Measurements from ENCODE around the gene PUM2.
A peak's percentile ranks its signal among the peaks of the same experiment; 100 is the strongest.
"Not testable (repeated sequence)": the region's sequence is repeated elsewhere in the genome, so short reads cannot be mapped to it uniquely, and the experiment has no call there.

Gene PUM2

GRCh38 chr2:20350753-20351554, at the start of gene PUM2:
Gene PUM2 (minus strand): TSS chr2:20350844. CDS start chr2:20327360, 23,484 bp downstream.
- intact Hi-C loops (cut with DNase I): no loop called here
- peak; percentile 85 to 99 (median 90) for DNase-seq

DNA sequence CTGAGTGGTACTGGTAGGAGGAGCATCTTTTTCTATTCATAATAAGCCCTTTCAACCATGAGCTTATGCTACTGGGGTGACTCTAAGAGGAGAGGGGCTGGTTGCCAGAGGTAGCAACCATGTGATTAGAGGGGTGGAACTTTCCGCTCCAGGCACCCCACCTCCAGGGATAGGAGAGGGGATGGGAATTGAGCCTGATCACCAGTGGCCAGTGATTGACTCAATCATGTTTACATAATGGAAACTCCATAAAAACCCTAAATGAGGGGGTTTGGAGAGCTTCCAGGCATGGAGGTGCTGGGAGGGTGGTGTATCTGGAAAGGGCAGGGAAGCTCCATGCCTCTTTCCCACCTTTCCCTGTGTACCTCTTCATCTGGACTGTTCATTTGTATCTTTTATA, 49.7 kb upstream of the PUM2 start:
- no peak for DNase-seq

DNA sequence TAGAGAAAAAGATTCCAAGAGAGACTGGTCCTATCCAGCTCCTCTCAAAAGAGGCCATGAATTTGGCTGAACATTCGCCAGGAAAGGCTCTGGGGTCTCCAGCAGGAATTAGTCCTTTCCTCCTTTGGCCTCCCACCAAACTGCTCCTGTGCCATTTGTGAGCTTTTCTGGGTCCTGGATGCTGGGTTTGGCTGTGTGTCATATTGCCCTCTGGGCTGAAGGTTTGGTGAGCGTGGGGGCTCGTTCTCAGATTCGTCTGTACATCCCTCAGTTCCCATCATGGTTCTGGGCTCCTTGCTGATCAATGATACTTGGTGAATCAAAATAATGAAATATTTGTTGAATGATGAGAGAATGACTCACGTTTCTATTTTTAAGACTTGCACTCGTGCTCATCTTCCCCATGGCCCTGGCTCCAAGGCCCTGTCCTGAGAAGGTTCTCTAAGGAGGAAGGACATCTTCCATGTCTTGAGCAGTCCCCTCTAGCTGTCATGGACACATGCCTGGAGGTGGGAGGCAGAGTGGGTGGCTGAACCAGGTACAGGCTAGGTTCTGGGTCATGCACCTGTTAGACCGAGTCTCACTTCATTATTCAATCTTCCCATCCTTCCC, 48.4 kb upstream of the PUM2 start:
- DNase-seq: no peak
- intact Hi-C loops (cut with DNase I): no loop called here

More for the DNA sequence above, 49.7 kb upstream of the PUM2 start:
- intact Hi-C loops (cut with DNase I): no loop called here

DNA sequence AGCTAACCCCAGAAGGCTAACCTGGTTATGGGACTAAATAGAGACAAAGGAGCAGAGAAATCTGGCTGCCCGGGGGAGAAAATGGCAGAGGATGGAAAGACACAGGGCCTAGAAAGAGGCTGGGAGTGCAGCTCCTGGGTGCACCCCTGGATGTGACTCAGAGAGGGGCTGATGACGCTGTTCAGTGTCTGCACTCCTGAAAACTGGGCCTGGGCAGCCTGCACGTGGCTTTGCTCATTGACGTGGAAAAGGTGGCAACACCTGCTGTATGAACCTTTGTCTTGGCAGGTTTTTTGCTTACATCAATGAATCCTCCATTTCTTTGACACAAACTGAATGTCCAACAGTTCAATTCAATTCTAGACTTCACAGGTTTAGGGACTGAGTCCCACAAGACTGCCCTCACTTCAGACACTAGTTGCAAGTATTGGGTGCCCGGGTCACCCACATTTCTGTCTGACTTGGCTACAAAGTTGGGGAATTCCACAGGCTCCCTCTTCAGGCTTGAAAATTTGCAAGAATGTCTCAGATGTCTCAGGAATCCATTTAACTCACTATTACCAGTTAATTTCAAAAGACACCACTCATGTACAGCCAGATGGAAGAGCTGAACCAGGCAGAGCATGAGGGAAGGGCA, 47.3 kb upstream of the PUM2 start:
- intact Hi-C loops (cut with DNase I): no loop called here
- DNase-seq: no peak

- intact Hi-C loops (cut with DNase I): no loop called here
- DNase-seq: no peak
These were observed 45.8 kb upstream of the PUM2 start for GRCh38 chr2:20396356-20397000.

- no peak for DNase-seq
- intact Hi-C loops (cut with DNase I): no loop called here
These were observed 43.3 kb upstream of the PUM2 start for GRCh38 chr2:20393986-20394385.

GRCh38 chr2:20391951-20392699, 41.5 kb upstream of the PUM2 start:
- DNase-seq: no peak
- intact Hi-C loops (cut with DNase I): no loop called here

GRCh38 chr2:20390524-20391123, 40.0 kb upstream of the PUM2 start:
- intact Hi-C loops (cut with DNase I): no loop called here
- DNase-seq: no peak

- no peak for DNase-seq
- intact Hi-C loops (cut with DNase I): no loop called here
These were observed 34.3 kb upstream of the PUM2 start for GRCh38 chr2:20384953-20385352.

DNA sequence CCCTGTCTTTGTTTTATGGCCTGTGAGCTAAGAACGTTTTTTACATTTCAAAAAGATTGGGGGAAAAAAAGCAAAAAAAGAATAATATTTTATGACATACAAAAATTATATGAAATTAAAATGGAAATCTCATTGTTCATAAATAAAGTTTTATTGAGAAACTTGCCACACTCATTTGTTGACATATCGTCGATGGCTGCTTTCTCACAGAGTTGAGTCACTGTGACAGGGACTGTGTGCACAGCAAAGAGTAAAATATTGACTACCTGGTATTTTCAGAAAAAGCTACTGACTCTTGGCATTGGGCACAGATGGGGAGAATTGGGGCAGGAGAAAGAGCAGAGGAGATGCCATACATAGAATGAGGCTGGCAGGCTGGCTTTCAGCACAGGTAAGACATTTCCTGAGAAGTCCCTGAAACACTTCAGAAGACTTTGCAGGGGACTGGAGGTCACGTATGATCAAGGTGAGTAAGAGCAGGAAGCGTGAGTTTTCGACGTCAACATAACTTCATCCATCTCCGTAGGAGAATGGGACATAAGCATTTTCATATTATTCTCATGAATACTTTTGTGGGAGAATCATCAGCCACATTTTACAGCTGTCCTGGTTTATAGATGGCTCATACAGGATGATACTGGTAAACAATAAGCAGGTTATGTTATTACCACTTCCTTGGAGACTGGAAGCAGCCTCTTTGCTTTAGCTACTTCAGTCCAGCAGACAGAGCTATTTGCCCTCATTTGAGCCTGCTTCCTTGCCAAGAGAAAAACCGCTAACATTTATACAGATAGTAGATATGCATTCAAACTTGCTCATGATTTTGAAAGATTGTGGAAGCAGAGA, 32.5 kb upstream of the PUM2 start:
- DNase-seq: no peak
- intact Hi-C loops (cut with DNase I): no loop called here

GRCh38 chr2:20381457-20381856, 30.8 kb upstream of the PUM2 start:
- peak in 6 of 10 donors; percentile 30 to 90 (median 45) for DNase-seq
- intact Hi-C loops (cut with DNase I): no loop called here

DNA sequence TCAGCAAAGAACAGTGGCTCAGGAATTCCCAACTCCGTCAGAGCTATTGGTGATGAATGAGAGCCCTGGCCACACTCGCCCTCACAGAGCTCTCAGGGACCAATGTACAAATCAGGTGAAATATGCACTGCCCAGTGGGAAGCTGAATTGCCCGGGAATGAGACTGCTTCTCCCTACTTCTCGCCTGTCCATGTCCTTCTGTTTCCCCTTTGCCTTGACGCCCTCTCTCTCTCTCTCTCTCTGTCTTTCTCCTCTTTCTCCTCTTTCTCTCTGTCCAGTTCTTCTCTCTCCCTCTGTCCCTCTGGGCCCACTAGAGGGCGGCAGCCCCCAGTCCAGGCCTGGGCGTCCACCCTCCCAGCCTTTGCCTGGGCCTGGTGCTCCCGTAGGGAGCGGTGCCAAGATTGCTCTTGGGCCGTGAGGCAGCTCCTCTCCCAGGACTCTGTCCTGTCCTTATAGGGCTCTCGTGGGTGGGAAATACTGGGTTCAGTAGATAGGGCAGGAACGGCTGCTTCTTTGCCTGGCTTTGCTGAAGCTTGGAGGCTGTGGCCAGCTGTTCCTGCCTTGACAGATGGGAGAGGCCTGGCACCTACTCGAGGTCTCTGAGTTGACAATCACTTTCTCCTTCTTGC, 28.4 kb upstream of the PUM2 start:
- intact Hi-C loops (cut with DNase I): loop anchor here (2.0 to 5.0 kb wide), 2 partner anchors 44 to 263 kb away; no protein-coding TSS in a partner anchor
- peak; percentile 45 to 97 (median 77) for DNase-seq

DNA sequence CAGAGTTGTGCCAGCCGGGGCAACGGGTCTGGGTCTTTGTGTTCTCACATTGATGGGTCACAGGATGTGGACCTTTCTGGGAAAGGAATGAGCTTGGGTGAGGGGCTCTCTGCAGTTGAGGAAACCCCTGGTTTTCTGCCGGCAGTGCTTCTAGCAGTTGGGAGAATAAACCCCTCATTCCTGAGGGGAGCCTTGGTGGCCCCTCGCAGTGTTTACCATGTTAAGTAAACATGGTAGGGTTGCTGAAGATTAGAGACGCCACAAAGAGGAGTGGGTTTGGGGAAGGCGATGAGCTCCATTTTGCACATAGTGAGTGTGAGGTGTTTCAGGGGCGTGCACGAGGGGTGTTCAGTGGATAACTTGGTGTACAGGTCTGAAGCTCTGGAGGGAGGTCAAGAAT, 27.7 kb upstream of the PUM2 start:
- intact Hi-C loops (cut with DNase I): loop anchor here (2.0 to 5.0 kb wide), 2 partner anchors 44 to 264 kb away; no protein-coding TSS in a partner anchor

GRCh38 chr2:20377741-20378140, 27.1 kb upstream of the PUM2 start:
- DNase-seq: no peak
- intact Hi-C loops (cut with DNase I): loop anchor here (2.0 to 5.0 kb wide), 2 partner anchors 45 to 265 kb away; no protein-coding TSS in a partner anchor

More for the DNA sequence above, 27.7 kb upstream of the PUM2 start:
- no peak for DNase-seq

GRCh38 chr2:20374982-20375381, 24.3 kb upstream of the PUM2 start:
- not testable (repeated sequence) for DNase-seq
- intact Hi-C loops (cut with DNase I): loop anchor here (5.0 kb wide), 1 partner anchor 267 kb away; no protein-coding TSS in a partner anchor

DNA sequence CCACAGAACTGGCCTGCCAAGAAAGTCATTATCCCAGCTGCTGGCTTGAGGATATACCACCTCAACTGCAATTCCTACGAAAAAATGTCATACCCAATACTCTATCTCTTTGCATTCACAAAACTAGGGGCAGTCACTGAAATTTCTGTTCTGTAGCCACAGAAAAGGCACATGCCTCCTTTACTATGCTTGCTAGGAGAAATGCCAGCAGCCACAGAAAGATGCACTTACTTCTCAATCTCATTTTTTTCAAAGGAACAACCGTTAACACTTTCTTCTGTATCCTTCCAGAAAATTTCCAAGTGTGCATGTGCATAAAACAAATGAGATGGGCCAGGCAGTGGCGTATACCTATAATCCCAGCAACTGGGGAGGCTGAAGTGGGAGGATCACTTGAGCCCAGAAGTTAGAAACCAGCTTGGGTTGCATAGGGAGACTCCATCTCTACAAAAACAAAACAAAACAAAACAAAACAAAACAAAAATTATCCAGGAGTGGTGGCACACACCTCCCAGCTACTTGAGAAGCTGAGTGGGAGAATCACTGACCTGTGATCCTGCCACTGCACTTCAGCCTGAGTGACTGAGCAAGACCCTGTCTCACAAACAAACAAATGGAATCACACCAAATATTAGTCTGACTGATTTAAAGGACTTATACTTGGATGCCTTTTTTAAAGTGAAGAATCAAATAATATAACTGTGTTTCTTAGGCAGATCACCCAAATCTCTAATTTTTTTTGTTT, 22.4 kb upstream of the PUM2 start:
- intact Hi-C loops (cut with DNase I): no loop called here
- DNase-seq: no peak

DNA sequence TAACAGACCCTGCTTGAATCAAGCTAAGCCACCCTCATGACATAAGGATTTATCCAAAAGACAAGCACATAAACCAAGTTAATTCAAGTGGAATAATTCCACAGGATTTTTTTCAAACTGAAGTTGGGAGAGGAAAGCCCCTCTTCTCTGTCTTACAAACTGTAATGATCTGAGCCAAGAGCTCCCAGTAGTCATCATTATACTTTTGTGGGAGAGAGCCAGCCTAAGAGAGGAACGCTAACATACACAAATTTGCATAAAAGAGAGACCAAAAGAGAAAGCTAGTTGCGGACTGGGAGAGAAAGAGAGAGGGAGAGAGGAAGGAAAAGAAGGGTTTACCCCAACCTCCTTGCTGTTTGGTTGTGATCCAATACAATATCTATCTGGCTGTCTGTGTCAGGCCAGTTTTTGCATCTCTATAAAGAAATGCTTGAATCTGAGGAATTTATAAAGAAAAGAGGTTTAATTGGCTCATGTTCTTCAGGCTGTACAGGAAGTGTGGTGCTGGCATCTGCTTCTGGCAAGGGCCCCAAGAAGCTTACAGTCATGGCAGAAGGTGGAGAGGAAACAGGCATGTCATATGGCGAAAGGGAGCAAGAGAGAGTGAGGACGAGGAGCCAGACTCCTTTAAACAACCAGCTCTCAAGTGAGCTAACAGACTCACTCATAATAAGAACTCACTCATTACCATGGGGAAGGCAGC, 20.8 kb upstream of the PUM2 start:
- no peak for DNase-seq
- intact Hi-C loops (cut with DNase I): no loop called here

All from posterior cingulate gyrus (tissue), 11 donors.